HepG2 (cell line): Measurements from ENCODE around the gene GJA9. TPM values are rescaled to one million over a fixed set of nuclear protein-coding genes. Genes with fewer than 3 reads are reported as not detected.
A peak's percentile ranks its signal among the peaks of the same experiment; 100 is the strongest.

ENCODE experiments used
- ATAC-seq: fragments of 200-7000 bp; cut with Tn5 transposase; 3 replicates; pipeline ENCODE4 v1.9.1; 2020; ENCODE audit warnings: mild to moderate bottlenecking, moderate library complexity
- BruUV-seq: library from RNA; stranded (reverse); fragments of 400-500 nt; replicated peaks from 2 replicates; lab custom pipeline; 2021; lab: Mats Ljungman, UMichigan
- CTCF ChIA-PET: fragments of 300-600 bp; formaldehyde crosslinking; extraction: SDS; loops from one replicate; lab custom pipeline; 2021; ENCODE audit warnings: low total read pairs, inconsistent platforms, low intra/inter-chr PET ratio; lab: Yijun Ruan, JAX
- POLR2A ChIA-PET: fragments of 350-600 bp; sonication (Branson Sonifier 250); formaldehyde crosslinking; loops from one replicate; lab custom pipeline; 2020; ENCODE audit warnings: antibody characterized with exemption, inconsistent platforms; lab: Yijun Ruan, JAX
- DNase-seq: peaks from one replicate; pipeline ENCODE4 v3.0.0-alpha.2; 2015; ENCODE audit warnings: low spot score
- FAIRE-seq: peaks from 3 replicates; lab custom pipeline; 2011; peaks lifted over from hg19 to GRCh38; lab: Jason Lieb, UNC
- H2AFZ ChIP-seq: one replicate; pipeline ENCODE4 v1.6.1; 2011; ENCODE audit warnings: low read length, inconsistent platforms
- H3K27ac ChIP-seq: fragments of 300-600 bp; 3 replicates; pipeline ENCODE4 v1.8.0; 2011; ENCODE audit warnings: mixed run types, mild to moderate bottlenecking, mixed read lengths, low read length, inconsistent platforms; ENCODE audit not compliant: insufficient read depth; ENCODE audit errors: extremely low read length
- H3K27me3 ChIP-seq, 2 experiments: fragments of 200-600 bp in 1 of 2; 2 replicates in 1 of 2; 3 replicates in 1 of 2; pipeline versions ENCODE4 v1.6.0 to v1.8.0; 2011; ENCODE audit warnings: low read length in 2 of 2, mild to moderate bottlenecking in 2 of 2, moderate library complexity in 2 of 2, inconsistent platforms in 1 of 2; ENCODE audit not compliant: insufficient read depth in 2 of 2, control insufficient read depth in 1 of 2
- H3K36me3 ChIP-seq, 2 experiments: fragments of 200-600 bp in 1 of 2; replicated peaks in 1 of 2; 2 replicates in 1 of 2; 3 replicates in 1 of 2; pipeline versions ENCODE4 v1.5.1 to v1.8.0; 2011; ENCODE audit warnings: low read length in 2 of 2, inconsistent platforms in 1 of 2; ENCODE audit not compliant: insufficient read depth in 2 of 2, control insufficient read depth in 1 of 2
- H3K4me1 ChIP-seq: 2 replicates; pipeline ENCODE4 v1.5.1; 2012; ENCODE audit warnings: low read length, inconsistent platforms; ENCODE audit not compliant: insufficient read depth
- H3K4me2 ChIP-seq: 2 replicates; pipeline ENCODE4 v1.6.0; 2011; ENCODE audit warnings: low read depth, low read length, inconsistent platforms
- H3K4me3 ChIP-seq, 3 experiments: fragments of 200-600 bp in 1 of 3; sonication (generic), shearing (Covaris generic) in 1 of 3; replicated peaks in 1 of 3; 2 replicates each; pipeline ENCODE4 v1.5.1; 2011 to 2016; ENCODE audit warnings: low read length in 3 of 3, inconsistent platforms in 2 of 3, low read depth in 2 of 3, mild to moderate bottlenecking in 2 of 3, control low read depth in 1 of 3, mixed read lengths in 1 of 3; ENCODE audit not compliant: insufficient read depth in 1 of 3
- H3K79me2 ChIP-seq: one replicate; pipeline ENCODE4 v1.6.1; 2011; ENCODE audit warnings: low read length, inconsistent platforms; ENCODE audit not compliant: insufficient read depth
- H3K9ac ChIP-seq: 2 replicates; pipeline ENCODE4 v1.6.0; 2011; ENCODE audit warnings: mild to moderate bottlenecking, low read depth, low read length, inconsistent platforms; ENCODE audit not compliant: insufficient read depth
- H3K9me3 ChIP-seq: 2 replicates; pipeline ENCODE4 v1.5.1; 2012; ENCODE audit warnings: mild to moderate bottlenecking, low read length
- H4K20me1 ChIP-seq: 2 replicates; pipeline ENCODE4 v1.6.0; 2011; ENCODE audit warnings: inconsistent platforms, mild to moderate bottlenecking, low read length, moderate library complexity; ENCODE audit not compliant: insufficient read depth
- ARID5B ChIP-seq: IDR thresholded peaks from 2 replicates; pipeline ENCODE4 v1.4.0; 2020; ENCODE audit warnings: mild to moderate bottlenecking, missing genetic modification reagents
- BRF2 ChIP-seq: sonication (generic); formaldehyde crosslinking; IDR thresholded peaks from 2 replicates; pipeline ENCODE4 v1.8.1; 2022; ENCODE audit warnings: mild to moderate bottlenecking, missing genetic modification reagents
- CREM ChIP-seq, 2 experiments: sonication (generic) in 1 of 2; formaldehyde crosslinking in 1 of 2; IDR thresholded peaks; 2 replicates each; pipeline versions ENCODE4 v1.4.0 to v1.6.1; 2016 to 2020; ENCODE audit warnings: antibody characterized with exemption in 1 of 2, mild to moderate bottlenecking in 1 of 2, missing genetic modification reagents in 1 of 2
- MED13 ChIP-seq: sonication (generic); formaldehyde crosslinking; IDR thresholded peaks from 2 replicates; pipeline ENCODE4 v1.5.0; 2020; ENCODE audit warnings: missing genetic modification reagents
- PHF21A ChIP-seq: sonication (generic); formaldehyde crosslinking; IDR thresholded peaks from 2 replicates; pipeline ENCODE4 v1.5.0; 2020; ENCODE audit warnings: mild to moderate bottlenecking, missing genetic modification reagents
- SIN3B ChIP-seq: fragments of 150-350 bp; IDR thresholded peaks from 2 replicates; pipeline ENCODE4 v1.6.1; 2014; ENCODE audit warnings: low read length
- TBL1XR1 ChIP-seq: fragments of 150-350 bp; IDR thresholded peaks from 2 replicates; pipeline ENCODE4 v1.6.1; 2014; ENCODE audit warnings: borderline replicate concordance, low read length; ENCODE audit not compliant: partially characterized antibody
- THRA ChIP-seq: sonication (generic); formaldehyde crosslinking; IDR thresholded peaks from 2 replicates; pipeline ENCODE4 v1.4.0; 2020; ENCODE audit warnings: missing genetic modification reagents, borderline replicate concordance
- ZNF18 ChIP-seq: sonication (generic); formaldehyde crosslinking; IDR thresholded peaks from 2 replicates; pipeline ENCODE4 v1.8.0; 2022; ENCODE audit warnings: mild to moderate bottlenecking, missing genetic modification reagents; ENCODE audit not compliant: insufficient replicate concordance
- ZNF256 ChIP-seq: sonication (generic); formaldehyde crosslinking; conservative IDR thresholded peaks from 2 replicates; pipeline ENCODE4 v1.4.0; 2020; ENCODE audit warnings: missing genetic modification reagents
- ZNF570 ChIP-seq: sonication (generic); formaldehyde crosslinking; IDR thresholded peaks from 2 replicates; pipeline ENCODE4 v1.4.0; 2020; ENCODE audit warnings: mild to moderate bottlenecking, missing genetic modification reagents, borderline replicate concordance
- ZNF720 ChIP-seq: sonication (generic); formaldehyde crosslinking; IDR thresholded peaks from 2 replicates; pipeline ENCODE4 v1.4.0; 2020; ENCODE audit warnings: missing genetic modification reagents
- WGBS: methylation state at CpG from one replicate; pipeline ENCODE4 v1.1.6; 2017; ENCODE audit warnings: low lambda C conversion rate; 5-methylcytosine and 5-hydroxymethylcytosine counted together
- in situ Hi-C: cut with HindIII; loops from 2 replicates; pipeline ENCODE4 v1.10.0; 2017; ENCODE audit warnings: low pct_unique_long_range_greater_than_20kb; ENCODE audit not compliant: extremely low pct_ligation_motif_present
- intact Hi-C: fragments of 100-400 bp; cut with micrococcal nuclease; formaldehyde crosslinking; loops from one replicate; pipeline ENCODE4 v1.10.0; 2022; ENCODE audit not compliant: unreplicated experiment
- polyA plus RNA-seq, 8 experiments: library from polyadenylated mRNA; depleted of rRNA in 3 of 8; stranded (reverse) in 7 of 8; unstranded in 1 of 8; fragments of >200 nt; fragmentation: Illumina TruSeq in 4 of 8; extraction: Trizol in 4 of 8; gene quantifications; 2 replicates each; pipeline versions ENCODE4 v1.2.1 to v1.2.3, GENCODE V29; 2011 to 2016; ENCODE audit warnings: low read depth in 4 of 8, missing spikeins in 1 of 8, mixed read lengths in 1 of 8; ENCODE audit not compliant: insufficient read depth in 1 of 8
- total RNA-seq, 5 experiments: library from RNA; depleted of rRNA; stranded (reverse); fragments of >200 nt; fragmentation: Illumina TruSeq; extraction: Trizol; gene quantifications; 2 replicates each; pipeline ENCODE4 v1.2.3, GENCODE V29; 2016; ENCODE audit warnings: low read depth in 1 of 5
- TF ChIP-seq, protein P1 (sequence below): sonication (generic); formaldehyde crosslinking; IDR thresholded peaks from 2 replicates; pipeline ENCODE4 v1.4.0; 2020; ENCODE audit warnings: mild to moderate bottlenecking, missing genetic modification reagents

GJA9 gene
- total and polyA plus RNA-seq, 2 of the 13 experiments (the other 11 are each of a cell fraction or from before 2014, with no cell fraction given), result 0.08 to 0.13 TPM

GRCh38 chr1:38860454-38860795 lies 21.0 kb downstream of the GJA9 start:
- H3K9ac ChIP-seq, result peak overlapping the region; percentile 69
- no peaks in the 10 kb centered on the region for H3K9me3 ChIP-seq
- DNase-seq (peak; percentile 26), FAIRE-seq (no peak), ATAC-seq (no peak)
- no peaks in the 10 kb centered on the region for H4K20me1 ChIP-seq
- in situ Hi-C loops, result no loop called here
- POLR2A ChIA-PET, result interaction anchor here (1.0 kb wide), 1 partner anchor 11 kb away, joined by 3 read pairs; no protein-coding TSS in a partner anchor
- intact Hi-C loops, result loop anchor here (5.0 kb wide), 1 partner anchor 717 kb away; the partner anchor contains the start of gene PABPC4
- peaks cover 45% of the 10 kb centered on the region for H3K79me2 ChIP-seq
- H3K4me1 ChIP-seq, result peaks cover 59% of the 10 kb centered on the region
- CTCF ChIA-PET, result no interaction called here
- WGBS, result 4% methylated on average over 6 of the region's 6 CpGs
- peak overlapping the region; percentile 83 for H3K4me2 ChIP-seq
- BruUV-seq, result TSS peak; percentile 70
- H3K36me3 ChIP-seq, result peaks cover 2 to 6% of the 10 kb centered on the region in 2 experiments
- H3K4me3 ChIP-seq, result peak overlapping the region; percentile 62 to 97 (median 77)
- H3K27ac ChIP-seq, result peak overlapping the region; percentile 48
- H3K27me3 ChIP-seq, result no peaks in the 10 kb centered on the region; a peak in 1 of 5 replicates
- peak overlapping the region; percentile 52 for H2AFZ ChIP-seq
- no peak for TF ChIP-seq CREM (IDR thresholded peaks at IDR 0.05)
- no peak for TF ChIP-seq CREM (CRISPR knock-in tag; IDR thresholded peaks at IDR 0.05)
- no peak for TF ChIP-seq ZNF256
- 0 out of 2 replicates have a peak, but pooled peaks have one; percentile 6 for TF ChIP-seq PHF21A
- TF ChIP-seq, protein P1, sequence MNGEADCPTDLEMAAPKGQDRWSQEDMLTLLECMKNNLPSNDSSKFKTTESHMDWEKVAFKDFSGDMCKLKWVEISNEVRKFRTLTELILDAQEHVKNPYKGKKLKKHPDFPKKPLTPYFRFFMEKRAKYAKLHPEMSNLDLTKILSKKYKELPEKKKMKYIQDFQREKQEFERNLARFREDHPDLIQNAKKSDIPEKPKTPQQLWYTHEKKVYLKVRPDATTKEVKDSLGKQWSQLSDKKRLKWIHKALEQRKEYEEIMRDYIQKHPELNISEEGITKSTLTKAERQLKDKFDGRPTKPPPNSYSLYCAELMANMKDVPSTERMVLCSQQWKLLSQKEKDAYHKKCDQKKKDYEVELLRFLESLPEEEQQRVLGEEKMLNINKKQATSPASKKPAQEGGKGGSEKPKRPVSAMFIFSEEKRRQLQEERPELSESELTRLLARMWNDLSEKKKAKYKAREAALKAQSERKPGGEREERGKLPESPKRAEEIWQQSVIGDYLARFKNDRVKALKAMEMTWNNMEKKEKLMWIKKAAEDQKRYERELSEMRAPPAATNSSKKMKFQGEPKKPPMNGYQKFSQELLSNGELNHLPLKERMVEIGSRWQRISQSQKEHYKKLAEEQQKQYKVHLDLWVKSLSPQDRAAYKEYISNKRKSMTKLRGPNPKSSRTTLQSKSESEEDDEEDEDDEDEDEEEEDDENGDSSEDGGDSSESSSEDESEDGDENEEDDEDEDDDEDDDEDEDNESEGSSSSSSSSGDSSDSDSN, result no peak
- TF ChIP-seq SIN3B, result no peak
- TF ChIP-seq ZNF570, result no peak
- no peak for TF ChIP-seq TBL1XR1
- TF ChIP-seq BRF2 (CRISPR knock-in tag), result 0 out of 2 replicates have a peak, but pooled peaks have one; percentile 1
- 0 out of 2 replicates have a peak, but pooled peaks have one; percentile 2 for TF ChIP-seq ARID5B (CRISPR knock-in tag)
- 0 out of 2 replicates have a peak, but pooled peaks have one; percentile 2 for TF ChIP-seq THRA (CRISPR knock-in tag)
- no peak for TF ChIP-seq ZNF18
- TF ChIP-seq ZNF720, result no peak
- TF ChIP-seq MED13 (CRISPR knock-in tag), result no peak
